ENCODE measurements around the gene CAPN10.

The CAPN10 gene

GRCh38 chr2:240603846-240604245 is 17.3 kb downstream of the CAPN10 start:
- H3K4me2 ChIP-seq (ENCODE audit: low read length): no peak overlapping the region
- H3K27me3 ChIP-seq (ENCODE audit: insufficient read depth, low read length, poor library complexity): no peaks in the 10 kb centered on the region
- H4K8ac ChIP-seq (ENCODE audit: low read depth, low read length): no peak overlapping the region
- H3K79me2 ChIP-seq (ENCODE audit: control insufficient read depth, insufficient read depth, low read length): no peaks in the 10 kb centered on the region
- no peak overlapping the region for H2BK15ac ChIP-seq (replicated peaks; ENCODE audit: low read depth)
- no CpG with 5 or more reads among the region's 10 CpGs for whole genome bisulfite sequencing (ENCODE audit: extremely low coverage, insufficient coverage, low lambda C conversion rate)
- no peaks in the 10 kb centered on the region for H3K79me1 ChIP-seq (ENCODE audit: low read length)
- H2BK5ac ChIP-seq (ENCODE audit: low read length): no peak overlapping the region
- H3K18ac ChIP-seq (ENCODE audit: low read length): no peak overlapping the region
- no peak overlapping the region for H3K56ac ChIP-seq (ENCODE audit: low read length)
- no peak overlapping the region for H3K4me3 ChIP-seq (ENCODE audit: low read length)
- no peak overlapping the region for H2BK120ac ChIP-seq (ENCODE audit: low read depth, low read length)
- no peak overlapping the region for H3K9ac ChIP-seq (ENCODE audit: low read length)
- no peak overlapping the region for H2AK5ac ChIP-seq (ENCODE audit: low read length)
- no peak overlapping the region for H3K4ac ChIP-seq (ENCODE audit: low read depth, low read length)
- H4K5ac ChIP-seq (ENCODE audit: low read length): no peak overlapping the region
- no peaks in the 10 kb centered on the region for H3K36me3 ChIP-seq (ENCODE audit: control insufficient read depth, insufficient read depth, low read length)
- no peak for DNase-seq
- H3K27ac ChIP-seq (ENCODE audit: low read depth, low read length): no peak overlapping the region
- H3K23ac ChIP-seq (ENCODE audit: low read length): no peak overlapping the region
- no peaks in the 10 kb centered on the region for H3K4me1 ChIP-seq (ENCODE audit: control insufficient read depth, low read depth, low read length)

- Histone ChIP-seq H3K36me3 (ENCODE audit: control insufficient read depth, insufficient read depth, low read length) (no peaks in the 10 kb centered on the region), H3K27me3 (ENCODE audit: insufficient read depth, low read length, poor library complexity) (no peaks in the 10 kb centered on the region), H2BK15ac (replicated peaks; ENCODE audit: low read depth) (no peak overlapping the region), H3K23ac (ENCODE audit: low read length) (no peak overlapping the region), H3K27ac (ENCODE audit: low read depth, low read length) (no peak overlapping the region), H4K8ac (ENCODE audit: low read depth, low read length) (no peak overlapping the region), H3K4ac (ENCODE audit: low read depth, low read length) (no peak overlapping the region), H2BK5ac (ENCODE audit: low read length) (no peak overlapping the region), H3K79me1 (ENCODE audit: low read length) (no peaks in the 10 kb centered on the region), H3K4me2 (ENCODE audit: low read length) (no peak overlapping the region), H3K56ac (ENCODE audit: low read length) (no peak overlapping the region), H2AK5ac (ENCODE audit: low read length) (no peak overlapping the region), H3K4me1 (ENCODE audit: control insufficient read depth, low read depth, low read length) (no peaks in the 10 kb centered on the region), H3K4me3 (ENCODE audit: low read length) (no peak overlapping the region), H3K9ac (ENCODE audit: low read length) (no peak overlapping the region), H3K79me2 (ENCODE audit: control insufficient read depth, insufficient read depth, low read length) (no peaks in the 10 kb centered on the region), H3K18ac (ENCODE audit: low read length) (no peak overlapping the region), H2BK120ac (ENCODE audit: low read depth, low read length) (no peak overlapping the region), H4K5ac (ENCODE audit: low read length) (no peak overlapping the region)
- DNase-seq: peak; percentile 65
- no CpG with 5 or more reads among the region's 11 CpGs for WGBS (ENCODE audit: extremely low coverage, insufficient coverage, low lambda C conversion rate)
These were observed 17.9 kb downstream of the CAPN10 start for GRCh38 chr2:240604291-240604938.

GRCh38 chr2:240604939-240605716 is 18.6 kb downstream of the CAPN10 start:
- Histone ChIP-seq H4K8ac (ENCODE audit: low read depth, low read length) (no peak overlapping the region), H3K79me2 (ENCODE audit: control insufficient read depth, insufficient read depth, low read length) (no peaks in the 10 kb centered on the region), H3K9ac (ENCODE audit: low read length) (no peak overlapping the region), H3K56ac (ENCODE audit: low read length) (no peak overlapping the region), H3K4me3 (ENCODE audit: low read length) (no peak overlapping the region), H3K4me2 (ENCODE audit: low read length) (no peak overlapping the region), H2BK5ac (ENCODE audit: low read length) (no peak overlapping the region), H2BK15ac (replicated peaks; ENCODE audit: low read depth) (no peak overlapping the region), H3K4me1 (ENCODE audit: control insufficient read depth, low read depth, low read length) (no peaks in the 10 kb centered on the region), H3K18ac (ENCODE audit: low read length) (no peak overlapping the region), H3K27ac (ENCODE audit: low read depth, low read length) (no peak overlapping the region), H4K5ac (ENCODE audit: low read length) (no peak overlapping the region), H3K27me3 (ENCODE audit: insufficient read depth, low read length, poor library complexity) (no peaks in the 10 kb centered on the region), H2BK120ac (ENCODE audit: low read depth, low read length) (no peak overlapping the region), H3K4ac (ENCODE audit: low read depth, low read length) (no peak overlapping the region), H2AK5ac (ENCODE audit: low read length) (no peak overlapping the region), H3K23ac (ENCODE audit: low read length) (no peak overlapping the region), H3K79me1 (ENCODE audit: low read length) (no peaks in the 10 kb centered on the region), H3K36me3 (ENCODE audit: control insufficient read depth, insufficient read depth, low read length) (no peaks in the 10 kb centered on the region)
- DNase-seq: no peak
- WGBS (ENCODE audit: extremely low coverage, insufficient coverage, low lambda C conversion rate): no CpG with 5 or more reads among the region's 19 CpGs

GRCh38 chr2:240605867-240606743 is 19.6 kb downstream of the CAPN10 start:
- Histone ChIP-seq H3K27me3 (ENCODE audit: insufficient read depth, low read length, poor library complexity) (no peaks in the 10 kb centered on the region), H4K5ac (ENCODE audit: low read length) (no peak overlapping the region), H3K23ac (ENCODE audit: low read length) (no peak overlapping the region), H3K36me3 (ENCODE audit: control insufficient read depth, insufficient read depth, low read length) (no peaks in the 10 kb centered on the region), H3K4ac (ENCODE audit: low read depth, low read length) (no peak overlapping the region), H3K4me2 (ENCODE audit: low read length) (no peak overlapping the region), H3K79me2 (ENCODE audit: control insufficient read depth, insufficient read depth, low read length) (no peaks in the 10 kb centered on the region), H2BK15ac (replicated peaks; ENCODE audit: low read depth) (no peak overlapping the region), H2BK120ac (ENCODE audit: low read depth, low read length) (no peak overlapping the region), H3K27ac (ENCODE audit: low read depth, low read length) (no peak overlapping the region), H4K8ac (ENCODE audit: low read depth, low read length) (no peak overlapping the region), H3K79me1 (ENCODE audit: low read length) (no peaks in the 10 kb centered on the region), H2BK5ac (ENCODE audit: low read length) (no peak overlapping the region), H3K56ac (ENCODE audit: low read length) (no peak overlapping the region), H3K9ac (ENCODE audit: low read length) (no peak overlapping the region), H2AK5ac (ENCODE audit: low read length) (no peak overlapping the region), H3K18ac (ENCODE audit: low read length) (no peak overlapping the region), H3K4me1 (ENCODE audit: control insufficient read depth, low read depth, low read length) (no peaks in the 10 kb centered on the region), H3K4me3 (ENCODE audit: low read length) (no peak overlapping the region)
- DNase-seq: no peak
- no CpG with 5 or more reads among the region's 12 CpGs for WGBS (ENCODE audit: extremely low coverage, insufficient coverage, low lambda C conversion rate)

GRCh38 chr2:240611601-240612210 is 25.2 kb downstream of the CAPN10 start:
- no peak overlapping the region for H2BK15ac ChIP-seq (replicated peaks; ENCODE audit: low read depth)
- H3K4me1 ChIP-seq (ENCODE audit: control insufficient read depth, low read depth, low read length): no peaks in the 10 kb centered on the region
- H3K4me3 ChIP-seq (ENCODE audit: low read length): no peak overlapping the region
- H3K27ac ChIP-seq (ENCODE audit: low read depth, low read length): no peak overlapping the region
- no peak for DNase-seq
- no peak overlapping the region for H3K4ac ChIP-seq (ENCODE audit: low read depth, low read length)
- no peak overlapping the region for H2BK120ac ChIP-seq (ENCODE audit: low read depth, low read length)
- H4K8ac ChIP-seq (ENCODE audit: low read depth, low read length): no peak overlapping the region
- no CpG with 5 or more reads among the region's 10 CpGs for WGBS (ENCODE audit: extremely low coverage, insufficient coverage, low lambda C conversion rate)
- H2AK5ac ChIP-seq (ENCODE audit: low read length): no peak overlapping the region
- no peak overlapping the region for H3K23ac ChIP-seq (ENCODE audit: low read length)
- no peaks in the 10 kb centered on the region for H3K36me3 ChIP-seq (ENCODE audit: control insufficient read depth, insufficient read depth, low read length)
- H3K56ac ChIP-seq (ENCODE audit: low read length): no peak overlapping the region
- no peaks in the 10 kb centered on the region for H3K27me3 ChIP-seq (ENCODE audit: insufficient read depth, low read length, poor library complexity)
- H3K4me2 ChIP-seq (ENCODE audit: low read length): no peak overlapping the region
- H3K79me1 ChIP-seq (ENCODE audit: low read length): no peaks in the 10 kb centered on the region
- H3K79me2 ChIP-seq (ENCODE audit: control insufficient read depth, insufficient read depth, low read length): no peaks in the 10 kb centered on the region
- no peak overlapping the region for H4K5ac ChIP-seq (ENCODE audit: low read length)
- H3K9ac ChIP-seq (ENCODE audit: low read length): no peak overlapping the region
- H2BK5ac ChIP-seq (ENCODE audit: low read length): no peak overlapping the region
- no peak overlapping the region for H3K18ac ChIP-seq (ENCODE audit: low read length)
